Occipital lobe (tissue), 2 donors: ENCODE results near the gene GJB3. TPM values are rescaled to one million over a fixed set of nuclear protein-coding genes. Genes with fewer than 3 reads are reported as not detected.
"Not testable (repeated sequence)": the region's sequence is repeated elsewhere in the genome, so short reads cannot be mapped to it uniquely, and the experiment has no call there.

ENCODE experiments used
- DNase-seq: peaks from one replicate; lab custom pipeline; 2025; lab: John Stamatoyannopoulos, UW
- total RNA-seq: library from RNA; depleted of rRNA; stranded (reverse); fragments of >200 nt; gene quantifications from one replicate; pipeline ENCODE4 v1.2.3, GENCODE V29; 2014

GJB3 gene
- not detected for total RNA-seq

- no peak for DNase-seq
These were observed at the start of gene GJB3 for GRCh38 chr1:34781071-34781843. GJB3 (plus strand) TSS chr1:34781214; CDS start chr1:34784763, 3,549 bp downstream.

- DNase-seq: not testable (repeated sequence)
These were observed 48.2 kb upstream of the GJB3 start for GRCh38 chr1:34732831-34733230.

- DNase-seq: no peak
These were observed 44.3 kb upstream of the GJB3 start for GRCh38 chr1:34736692-34737091.

- not testable (repeated sequence) for DNase-seq
These were observed 43.8 kb upstream of the GJB3 start for GRCh38 chr1:34737236-34737635.

DNA sequence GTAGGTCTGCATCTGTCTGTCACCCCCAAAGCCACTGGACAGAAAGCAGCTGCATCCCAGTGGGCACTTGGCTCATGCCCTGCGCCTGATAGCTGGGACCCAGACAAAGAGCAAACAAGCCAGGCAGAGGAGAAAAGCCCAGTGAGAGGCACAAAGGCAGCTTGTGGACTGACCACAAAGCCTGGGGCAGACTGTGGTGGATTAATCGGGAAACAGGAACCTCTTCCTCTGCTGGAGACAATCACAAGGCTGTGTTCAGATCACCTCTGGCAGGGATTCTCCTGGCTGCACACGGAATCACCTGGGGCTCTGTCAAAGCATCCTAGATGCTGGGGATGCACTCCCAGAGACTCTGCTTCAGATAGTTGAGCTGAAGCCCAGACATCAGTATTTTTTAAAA, 41.4 kb upstream of the GJB3 start:
- no peak for DNase-seq

GRCh38 chr1:34740161-34740868, 40.7 kb upstream of the GJB3 start:
- DNase-seq: no peak

GRCh38 chr1:34742667-34743270, 38.2 kb upstream of the GJB3 start:
- peak; percentile 64 for DNase-seq

GRCh38 chr1:34743775-34744174, 37.2 kb upstream of the GJB3 start:
- DNase-seq: no peak

- DNase-seq: peak; percentile 33
These were observed 36.2 kb upstream of the GJB3 start for GRCh38 chr1:34744851-34745250.

- DNase-seq: no peak
These were observed 35.3 kb upstream of the GJB3 start for GRCh38 chr1:34745666-34746065.

DNA sequence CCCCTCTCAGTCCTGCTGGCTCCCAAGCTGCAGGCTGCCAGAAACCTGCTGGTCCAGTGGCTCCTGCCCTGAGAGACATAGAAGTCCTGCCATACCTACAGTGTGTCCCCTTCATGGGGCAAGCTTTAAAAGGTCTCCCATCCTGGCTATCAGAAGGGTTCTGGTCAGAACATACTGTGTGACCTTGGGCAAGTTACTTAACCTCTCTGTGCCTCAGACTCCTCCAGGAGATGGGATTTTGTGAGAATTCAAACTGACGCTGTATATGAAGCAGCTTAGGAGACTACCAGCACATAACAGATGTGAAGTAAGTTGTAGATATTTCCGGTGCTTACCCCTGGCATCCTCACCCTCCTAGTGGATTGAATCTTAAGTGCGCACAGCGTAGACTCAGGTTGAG, 34.9 kb upstream of the GJB3 start:
- DNase-seq: no peak

- no peak for DNase-seq
These were observed 34.0 kb upstream of the GJB3 start for GRCh38 chr1:34746785-34747637.

DNA sequence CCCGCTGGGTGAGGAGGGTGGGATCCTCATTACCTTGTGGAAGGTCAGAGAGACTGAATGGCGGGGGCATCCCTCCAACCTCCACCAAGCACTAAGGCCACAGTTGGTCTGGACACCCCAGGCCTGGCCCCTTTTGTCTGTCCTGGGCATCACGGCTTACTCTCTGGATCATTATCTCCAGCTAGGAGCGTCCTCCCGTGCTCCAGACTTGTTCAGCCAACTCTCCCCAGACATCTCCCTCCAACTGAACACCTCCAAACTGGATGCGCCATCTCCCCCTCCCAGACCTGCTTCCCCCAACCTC, 33.4 kb upstream of the GJB3 start:
- no peak for DNase-seq

DNA sequence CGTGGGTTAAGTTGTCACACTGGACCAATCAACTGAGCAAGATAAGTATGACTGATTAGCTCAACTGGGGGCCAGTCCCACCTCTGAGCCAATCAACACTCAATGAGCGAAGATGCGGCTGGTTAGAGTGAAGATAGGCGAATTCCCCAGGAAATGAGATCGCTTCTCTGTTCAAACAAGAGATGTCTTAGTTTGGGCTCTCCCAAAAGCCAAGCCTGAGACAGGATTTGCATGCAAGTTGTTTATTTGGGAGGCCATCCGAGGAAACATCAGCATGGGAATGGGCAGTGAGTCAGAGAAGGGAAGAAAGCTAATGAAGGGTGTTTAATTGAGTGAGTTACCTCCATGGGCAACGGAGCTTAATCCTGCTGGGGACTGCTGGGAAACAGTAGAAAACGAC, 31.0 kb upstream of the GJB3 start:
- no peak for DNase-seq

DNA sequence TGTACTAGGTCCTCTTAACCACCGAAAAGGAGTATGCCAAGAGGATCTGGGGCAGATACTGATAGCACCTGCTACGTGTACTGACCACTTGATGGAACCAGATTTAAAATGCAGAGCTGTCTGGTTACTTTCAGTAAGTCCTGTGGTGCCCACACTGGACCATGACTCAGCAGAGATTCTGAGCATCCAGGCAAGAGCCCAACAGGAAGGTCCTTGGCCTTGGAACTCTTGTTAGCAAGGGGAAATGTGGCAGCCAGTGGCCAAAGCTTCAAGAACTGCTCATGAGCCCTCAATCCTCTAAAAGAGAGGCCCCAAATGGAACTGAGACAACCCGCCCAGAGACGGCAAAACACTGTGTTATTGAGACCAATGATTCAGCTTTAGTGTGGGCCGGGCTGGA, 30.4 kb upstream of the GJB3 start:
- DNase-seq: no peak

GRCh38 chr1:34753163-34753562, 27.9 kb upstream of the GJB3 start:
- DNase-seq: no peak

DNA sequence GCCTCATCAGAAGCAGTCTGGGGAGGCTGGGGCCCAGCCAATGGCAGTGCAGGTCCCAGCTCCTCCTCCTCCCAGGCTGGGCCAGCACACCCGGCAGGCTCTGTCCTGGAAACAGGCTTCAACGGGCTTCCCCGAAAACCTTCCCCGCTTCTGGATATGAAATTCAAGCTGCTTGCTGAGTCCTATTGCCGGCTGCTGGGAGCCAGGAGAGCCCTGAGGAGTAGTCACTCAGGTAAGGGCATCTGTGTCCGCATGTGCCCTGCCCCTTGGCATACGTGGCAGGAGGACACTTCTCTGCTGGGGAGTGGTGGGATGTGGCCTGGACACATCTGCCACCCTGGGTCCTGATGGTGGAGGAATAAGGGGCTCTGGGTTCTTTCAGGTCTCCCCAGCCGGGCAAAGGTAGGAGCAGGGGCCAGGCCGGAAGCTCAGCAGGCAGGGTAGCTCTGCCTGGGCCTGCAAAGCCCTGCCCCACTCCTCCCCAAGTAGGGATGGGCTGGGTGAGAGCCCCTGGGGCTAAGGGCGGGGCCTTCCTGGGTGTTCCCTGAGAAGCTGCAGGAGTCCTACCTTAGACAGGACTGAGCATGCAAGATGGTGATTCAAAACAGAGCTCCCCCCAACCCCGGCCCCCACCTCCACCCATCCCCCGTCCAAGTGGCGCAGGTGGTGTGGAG, 25.9 kb upstream of the GJB3 start, which contains the start of gene GJB5:
TSS of gene GJB5 (plus strand) at position 84 of the 674 bp plus-strand sequence. CDS start 2,284 bp downstream, outside the sequence.
- DNase-seq: no peak

DNA sequence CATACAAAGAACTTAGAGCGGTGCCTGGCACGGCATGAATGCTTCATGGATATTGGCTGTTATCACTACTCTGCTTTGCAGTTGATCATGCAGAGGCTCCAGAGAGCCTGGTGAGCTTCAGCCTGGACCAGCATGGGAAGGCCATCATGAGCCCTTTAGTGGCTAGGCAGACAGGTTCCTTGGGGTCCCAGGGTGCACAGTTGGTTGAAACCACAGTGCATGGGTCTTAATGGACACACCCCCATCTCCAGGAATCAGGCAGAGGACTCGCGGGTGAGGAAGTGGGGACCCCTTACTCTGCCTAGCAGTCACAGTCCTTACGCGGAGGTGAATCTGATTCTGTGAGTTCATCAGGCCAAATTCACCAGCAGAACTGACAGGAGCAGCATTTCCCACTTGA, 25.1 kb upstream of the GJB3 start:
- no peak for DNase-seq

GRCh38 chr1:34757386-34757785, 23.6 kb upstream of the GJB3 start:
- no peak for DNase-seq

- DNase-seq: no peak
These were observed 22.3 kb upstream of the GJB3 start for GRCh38 chr1:34758751-34759150.
